Activated CD8-positive, alpha-beta memory T cell treated with anti-CD3 and anti-CD28 coated beads for 48 hours (primary cell): ENCODE measurements around the gene GLRX.
A peak's percentile ranks its signal among the peaks of the same experiment; 100 is the strongest.

Source experiments
- DNase-seq, 3 experiments: peaks; one replicate each; pipeline ENCODE4 v3.0.0-alpha.2; 2020; ENCODE audit warnings: low read depth in 2 of 3, low spot score in 2 of 3

GLRX gene

GRCh38 chr5:95822542-95823181 is at the start of gene GLRX:
Gene GLRX, minus strand, starts transcription at chr5:95822726. Its CDS starts 64 bp downstream, at chr5:95822662.
- DNase-seq, result no peak

- DNase-seq, result no peak
These were observed 48.8 kb upstream of the GLRX start for GRCh38 chr5:95871146-95871806.

- DNase-seq, result peak in 1 of 3 experiments; percentile 24
These were observed 47.7 kb upstream of the GLRX start for GRCh38 chr5:95870105-95870672.

GRCh38 chr5:95869173-95869855 is 46.8 kb upstream of the GLRX start:
- peak in 1 of 3 experiments; percentile 29 for DNase-seq

GRCh38 chr5:95868136-95868535 is 45.6 kb upstream of the GLRX start:
- DNase-seq, result no peak

GRCh38 chr5:95866435-95867040 is 44.0 kb upstream of the GLRX start:
- no peak for DNase-seq

GRCh38 chr5:95864944-95865504 is 42.5 kb upstream of the GLRX start:
- DNase-seq, result no peak

- DNase-seq, result no peak
These were observed 41.9 kb upstream of the GLRX start for GRCh38 chr5:95864456-95864855.

- DNase-seq, result no peak
These were observed 40.8 kb upstream of the GLRX start for GRCh38 chr5:95863383-95863757.

- no peak for DNase-seq
These were observed 40.3 kb upstream of the GLRX start for GRCh38 chr5:95862671-95863382.

- DNase-seq, result no peak
These were observed 39.5 kb upstream of the GLRX start for GRCh38 chr5:95861864-95862561.

GRCh38 chr5:95861221-95861863 is 38.8 kb upstream of the GLRX start:
- no peak for DNase-seq

- no peak for DNase-seq
These were observed 37.1 kb upstream of the GLRX start for GRCh38 chr5:95859661-95860060.

GRCh38 chr5:95858661-95859595 is 36.4 kb upstream of the GLRX start:
- DNase-seq, result peak; percentile 83 to 93 (median 93)

GRCh38 chr5:95858023-95858461 is 35.5 kb upstream of the GLRX start:
- DNase-seq, result no peak

GRCh38 chr5:95857185-95857945 is 34.8 kb upstream of the GLRX start:
- DNase-seq, result no peak

GRCh38 chr5:95856501-95856981 is 34.0 kb upstream of the GLRX start:
- DNase-seq, result no peak
